ENCODE results near the gene KIF1A. TPM values are rescaled to one million over a fixed set of nuclear protein-coding genes. Genes with fewer than 3 reads are reported as not detected.

The KIF1A gene
- total and polyA plus RNA-seq, 2 experiments from 2014 or later = 16.1 to 16.5 TPM

DNA sequence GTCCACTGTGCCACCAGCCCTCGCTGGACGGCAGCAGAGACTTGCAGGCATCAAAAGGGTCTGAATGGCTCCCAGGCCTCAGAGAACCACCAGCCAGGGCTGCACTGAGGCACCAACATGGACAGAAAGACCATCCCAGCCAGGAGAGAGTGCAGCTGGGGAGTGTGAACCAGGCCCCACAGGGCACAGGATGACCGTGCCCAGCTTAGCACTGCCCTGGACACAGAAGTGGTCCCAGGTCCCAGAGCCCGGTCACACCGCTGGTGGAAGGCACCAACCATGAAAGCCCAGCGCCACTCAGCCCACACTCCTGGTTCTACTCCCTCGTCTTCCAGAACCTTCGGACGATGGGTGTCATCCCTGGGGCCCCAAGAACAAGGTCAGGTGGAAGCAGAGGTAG lies 107.9 kb downstream of the KIF1A start:
- DNase-seq (ENCODE audit: low spot score) = no peak
- Histone ChIP-seq H4K20me1 (ENCODE audit: insufficient read depth, poor library complexity, severe bottlenecking) (no peaks in the 10 kb centered on the region), H3K27me3 (no peaks in the 10 kb centered on the region), H3K4me1 (ENCODE audit: insufficient read depth) (no peaks in the 10 kb centered on the region), H2AFZ (no peak overlapping the region), H3K4me2 (no peak overlapping the region), H3K9me2 (replicated peaks; ENCODE audit: insufficient read depth) (no peaks in the 10 kb centered on the region), H3K36me3 (replicated peaks; ENCODE audit: insufficient read depth, low read depth) (no peaks in the 10 kb centered on the region), H3K27ac (no peak overlapping the region), H3K9me3 (ENCODE audit: low read depth) (no peaks in the 10 kb centered on the region), H3K4me3 (no peak overlapping the region), H3K79me2 (no peaks in the 10 kb centered on the region)
- WGBS (ENCODE audit: low lambda C conversion rate, missing lambda C conversion rate) = 96% methylated on average over 9 of the region's 9 CpGs
- TF ChIP-seq, protein P1, sequence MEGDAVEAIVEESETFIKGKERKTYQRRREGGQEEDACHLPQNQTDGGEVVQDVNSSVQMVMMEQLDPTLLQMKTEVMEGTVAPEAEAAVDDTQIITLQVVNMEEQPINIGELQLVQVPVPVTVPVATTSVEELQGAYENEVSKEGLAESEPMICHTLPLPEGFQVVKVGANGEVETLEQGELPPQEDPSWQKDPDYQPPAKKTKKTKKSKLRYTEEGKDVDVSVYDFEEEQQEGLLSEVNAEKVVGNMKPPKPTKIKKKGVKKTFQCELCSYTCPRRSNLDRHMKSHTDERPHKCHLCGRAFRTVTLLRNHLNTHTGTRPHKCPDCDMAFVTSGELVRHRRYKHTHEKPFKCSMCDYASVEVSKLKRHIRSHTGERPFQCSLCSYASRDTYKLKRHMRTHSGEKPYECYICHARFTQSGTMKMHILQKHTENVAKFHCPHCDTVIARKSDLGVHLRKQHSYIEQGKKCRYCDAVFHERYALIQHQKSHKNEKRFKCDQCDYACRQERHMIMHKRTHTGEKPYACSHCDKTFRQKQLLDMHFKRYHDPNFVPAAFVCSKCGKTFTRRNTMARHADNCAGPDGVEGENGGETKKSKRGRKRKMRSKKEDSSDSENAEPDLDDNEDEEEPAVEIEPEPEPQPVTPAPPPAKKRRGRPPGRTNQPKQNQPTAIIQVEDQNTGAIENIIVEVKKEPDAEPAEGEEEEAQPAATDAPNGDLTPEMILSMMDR (IDR thresholded peaks at IDR 0.05; ENCODE audit: poor library complexity) = no peak
- TF ChIP-seq EZH2phosphoT487 (IDR thresholded peaks at IDR 0.05; ENCODE audit: low read depth, severe bottlenecking, unreplicated experiment) (no peak), EZH2 (IDR thresholded peaks at IDR 0.05; ENCODE audit: borderline replicate concordance) (no peak)

- no peaks in the 10 kb centered on the region for H3K9me3 ChIP-seq (ENCODE audit: low read depth)
- no peaks in the 10 kb centered on the region for H4K20me1 ChIP-seq (ENCODE audit: insufficient read depth, poor library complexity, severe bottlenecking)
- DNase-seq (ENCODE audit: low spot score) = no peak
- no peaks in the 10 kb centered on the region for H3K27me3 ChIP-seq
- no peak overlapping the region for H3K4me2 ChIP-seq
- 72% methylated on average over 5 of the region's 5 CpGs for WGBS (ENCODE audit: low lambda C conversion rate, missing lambda C conversion rate)
- no peak overlapping the region for H3K4me3 ChIP-seq
- H3K4me1 ChIP-seq (ENCODE audit: insufficient read depth) = no peaks in the 10 kb centered on the region
- no peaks in the 10 kb centered on the region for H3K36me3 ChIP-seq (replicated peaks; ENCODE audit: insufficient read depth, low read depth)
- no peak overlapping the region for H3K27ac ChIP-seq
- no peaks in the 10 kb centered on the region for H3K79me2 ChIP-seq
- no peak overlapping the region for H2AFZ ChIP-seq
- H3K9me2 ChIP-seq (replicated peaks; ENCODE audit: insufficient read depth) = no peaks in the 10 kb centered on the region
- TF ChIP-seq EZH2phosphoT487 (IDR thresholded peaks at IDR 0.05; ENCODE audit: low read depth, severe bottlenecking, unreplicated experiment) = no peak
- no peak for TF ChIP-seq EZH2 (IDR thresholded peaks at IDR 0.05; ENCODE audit: borderline replicate concordance)
- TF ChIP-seq, protein P1 (IDR thresholded peaks at IDR 0.05; ENCODE audit: poor library complexity) = no peak
Observed at GRCh38 chr2:240711701-240712100, 108.3 kb downstream of the KIF1A start.

GRCh38 chr2:240711296-240711695 lies 108.7 kb downstream of the KIF1A start:
- DNase-seq (ENCODE audit: low spot score) = no peak
- Histone ChIP-seq H3K4me1 (ENCODE audit: insufficient read depth) (no peaks in the 10 kb centered on the region), H3K9me2 (replicated peaks; ENCODE audit: insufficient read depth) (no peaks in the 10 kb centered on the region), H2AFZ (no peak overlapping the region), H3K27ac (no peak overlapping the region), H3K9me3 (ENCODE audit: low read depth) (no peaks in the 10 kb centered on the region), H4K20me1 (ENCODE audit: insufficient read depth, poor library complexity, severe bottlenecking) (no peaks in the 10 kb centered on the region), H3K4me3 (no peak overlapping the region), H3K4me2 (no peak overlapping the region), H3K36me3 (replicated peaks; ENCODE audit: insufficient read depth, low read depth) (no peaks in the 10 kb centered on the region), H3K79me2 (no peaks in the 10 kb centered on the region), H3K27me3 (no peaks in the 10 kb centered on the region)
- WGBS (ENCODE audit: low lambda C conversion rate, missing lambda C conversion rate) = 95% methylated on average over 9 of the region's 9 CpGs
- TF ChIP-seq, protein P1 (IDR thresholded peaks at IDR 0.05; ENCODE audit: poor library complexity) = no peak
- TF ChIP-seq EZH2phosphoT487 (IDR thresholded peaks at IDR 0.05; ENCODE audit: low read depth, severe bottlenecking, unreplicated experiment) (no peak), EZH2 (IDR thresholded peaks at IDR 0.05; ENCODE audit: borderline replicate concordance) (no peak)

DNA sequence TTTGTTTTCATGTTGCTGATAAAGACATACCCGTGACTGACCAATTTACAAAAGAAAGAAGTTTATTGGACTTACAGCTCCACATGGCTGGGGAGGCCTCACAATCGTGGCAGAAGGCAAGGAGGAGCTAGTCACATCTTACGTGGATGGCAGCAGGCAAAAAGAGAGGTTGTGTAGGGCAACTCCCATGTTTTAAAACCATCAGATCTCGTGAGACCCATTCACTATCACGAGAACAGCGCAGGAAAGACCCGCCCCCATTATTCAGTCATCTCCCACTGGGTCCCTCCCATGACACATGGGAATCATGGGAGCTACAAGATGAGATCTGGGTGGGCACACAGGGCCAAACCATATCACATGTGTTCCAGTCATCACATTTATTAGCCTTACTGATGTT lies 111.6 kb downstream of the KIF1A start:
- Histone ChIP-seq H3K36me3 (replicated peaks; ENCODE audit: insufficient read depth, low read depth) (no peaks in the 10 kb centered on the region), H3K9me3 (ENCODE audit: low read depth) (no peaks in the 10 kb centered on the region), H3K27ac (no peak overlapping the region), H3K9me2 (replicated peaks; ENCODE audit: insufficient read depth) (no peaks in the 10 kb centered on the region), H3K4me1 (ENCODE audit: insufficient read depth) (no peaks in the 10 kb centered on the region), H3K27me3 (peaks cover 6% of the 10 kb centered on the region), H2AFZ (no peak overlapping the region), H3K4me2 (no peak overlapping the region), H3K79me2 (no peaks in the 10 kb centered on the region), H3K4me3 (no peak overlapping the region), H4K20me1 (ENCODE audit: insufficient read depth, poor library complexity, severe bottlenecking) (no peaks in the 10 kb centered on the region)
- no peak for DNase-seq (ENCODE audit: low spot score)
- TF ChIP-seq EZH2 (IDR thresholded peaks at IDR 0.05; ENCODE audit: borderline replicate concordance) = no peak
- TF ChIP-seq, protein P1 (IDR thresholded peaks at IDR 0.05; ENCODE audit: poor library complexity) = no peak
- no peak for TF ChIP-seq EZH2phosphoT487 (IDR thresholded peaks at IDR 0.05; ENCODE audit: low read depth, severe bottlenecking, unreplicated experiment)
- WGBS (ENCODE audit: low lambda C conversion rate, missing lambda C conversion rate) = 86% methylated on average over 7 of the region's 7 CpGs

Measured in hepatocyte (in vitro differentiated cells).